OCI-LY1 (cell line): ENCODE results near the gene PACSIN1.

Source experiments
- CTCF ChIP-seq: fragments of 200-600 bp; sonication (generic), shearing (Covaris generic); IDR thresholded peaks from 2 replicates; pipeline ENCODE4 v1.5.1; 2017; ENCODE audit warnings: mild to moderate bottlenecking, antibody characterized with exemption, low read length, moderate library complexity, mixed read lengths
- EZH2 ChIP-seq: fragments of 200-600 bp; sonication (generic), shearing (Covaris generic); IDR thresholded peaks from 2 replicates; pipeline ENCODE4 v1.8.0; 2017; ENCODE audit warnings: borderline replicate concordance, mixed run types, mild to moderate bottlenecking, antibody characterized with exemption, low read length, moderate library complexity, mixed read lengths

- no peak for TF ChIP-seq CTCF
- TF ChIP-seq EZH2, result no peak
Observed at GRCh38 chr6:34466242-34467185, 638 bp downstream of the PACSIN1 start.
